HEK293 (cell line): Measurements from ENCODE around the gene NOL9.

Experiments used
- EGR2 ChIP-seq: fragments of 450-650 bp; formaldehyde crosslinking; IDR thresholded peaks from 2 replicates; pipeline ENCODE4 v1.5.1; 2016; ENCODE audit warnings: low read depth, missing biosample characterization, missing genetic modification characterization
- GFI1B ChIP-seq: fragments of 450-650 bp; formaldehyde crosslinking; IDR thresholded peaks from 2 replicates; pipeline ENCODE4 v1.5.1; 2016; ENCODE audit warnings: missing biosample characterization, missing genetic modification characterization
- KLF16 ChIP-seq: fragments of 450-650 bp; formaldehyde crosslinking; IDR thresholded peaks from 2 replicates; pipeline ENCODE4 v1.5.1; 2017; ENCODE audit warnings: missing biosample characterization, missing genetic modification characterization
- KLF7 ChIP-seq: fragments of 450-650 bp; formaldehyde crosslinking; IDR thresholded peaks from 2 replicates; pipeline ENCODE4 v1.5.1; 2016; ENCODE audit warnings: missing biosample characterization, missing genetic modification characterization, borderline replicate concordance
- MYNN ChIP-seq: fragments of 450-650 bp; formaldehyde crosslinking; IDR thresholded peaks from 2 replicates; pipeline ENCODE4 v1.5.1; 2016; ENCODE audit warnings: missing biosample characterization, missing genetic modification characterization, borderline replicate concordance
- PRDM6 ChIP-seq: fragments of 450-650 bp; formaldehyde crosslinking; IDR thresholded peaks from 2 replicates; pipeline ENCODE4 v1.5.1; 2017; ENCODE audit warnings: missing biosample characterization, missing genetic modification characterization
- SCRT2 ChIP-seq: fragments of 450-650 bp; formaldehyde crosslinking; IDR thresholded peaks from 2 replicates; pipeline ENCODE4 v1.5.1; 2016; ENCODE audit warnings: missing biosample characterization, missing genetic modification characterization
- SP3 ChIP-seq: fragments of 450-650 bp; formaldehyde crosslinking; IDR thresholded peaks from 2 replicates; pipeline ENCODE4 v1.5.1; 2016; ENCODE audit warnings: missing biosample characterization, missing genetic modification characterization
- TCF7L2 ChIP-seq: IDR thresholded peaks from 2 replicates; pipeline ENCODE4 v1.6.1; 2011; ENCODE audit warnings: low read depth, mild to moderate bottlenecking, inconsistent platforms, low read length, moderate library complexity, borderline replicate concordance
- ZBTB10 ChIP-seq: fragments of 450-650 bp; formaldehyde crosslinking; IDR thresholded peaks from 2 replicates; pipeline ENCODE4 v1.5.1; 2016; ENCODE audit warnings: missing biosample characterization, missing genetic modification characterization
- ZBTB11 ChIP-seq: fragments of 450-650 bp; formaldehyde crosslinking; conservative IDR thresholded peaks from 2 replicates; pipeline ENCODE4 v1.5.1; 2016; ENCODE audit warnings: low read depth, missing biosample characterization, missing genetic modification characterization
- ZFP37 ChIP-seq: fragments of 450-650 bp; formaldehyde crosslinking; IDR thresholded peaks from 2 replicates; pipeline ENCODE4 v1.5.1; 2016; ENCODE audit warnings: missing biosample characterization, missing genetic modification characterization
- ZNF121 ChIP-seq: fragments of 450-650 bp; formaldehyde crosslinking; IDR thresholded peaks from 2 replicates; pipeline ENCODE4 v1.5.1; 2016; ENCODE audit warnings: missing biosample characterization, missing genetic modification characterization
- ZNF211 ChIP-seq: fragments of 450-650 bp; formaldehyde crosslinking; IDR thresholded peaks from 2 replicates; pipeline ENCODE4 v1.5.1; 2016; ENCODE audit warnings: low read depth, missing biosample characterization, missing genetic modification characterization
- ZNF248 ChIP-seq: fragments of 450-650 bp; formaldehyde crosslinking; IDR thresholded peaks from 2 replicates; pipeline ENCODE4 v1.5.1; 2017; ENCODE audit warnings: missing biosample characterization, missing genetic modification characterization
- ZNF274 ChIP-seq, 2 experiments: fragments of 200-500 bp in 1 of 2; fragments of 450-650 bp in 1 of 2; sonication (Bioruptor generic) in 1 of 2; formaldehyde crosslinking in 1 of 2; IDR thresholded peaks; 2 replicates each; pipeline versions ENCODE4 v1.5.1 to v1.6.1; 2014 to 2016; ENCODE audit warnings: borderline replicate concordance in 1 of 2, inconsistent platforms in 1 of 2, low read length in 1 of 2, missing biosample characterization in 1 of 2, missing genetic modification characterization in 1 of 2
- ZNF324 ChIP-seq: fragments of 450-650 bp; formaldehyde crosslinking; IDR thresholded peaks from 2 replicates; pipeline ENCODE4 v1.5.1; 2016; ENCODE audit warnings: missing biosample characterization, missing genetic modification characterization
- ZNF433 ChIP-seq: fragments of 450-650 bp; formaldehyde crosslinking; IDR thresholded peaks from 2 replicates; pipeline ENCODE4 v1.5.1; 2016; ENCODE audit warnings: missing biosample characterization, missing genetic modification characterization, low read depth
- ZNF473 ChIP-seq: fragments of 450-650 bp; formaldehyde crosslinking; IDR thresholded peaks from 2 replicates; pipeline ENCODE4 v1.5.1; 2017; ENCODE audit warnings: missing biosample characterization, missing genetic modification characterization
- ZNF514 ChIP-seq: fragments of 450-650 bp; formaldehyde crosslinking; IDR thresholded peaks from 2 replicates; pipeline ENCODE4 v1.5.1; 2016; ENCODE audit warnings: missing biosample characterization, missing genetic modification characterization
- ZNF624 ChIP-seq: fragments of 450-650 bp; formaldehyde crosslinking; IDR thresholded peaks from 2 replicates; pipeline ENCODE4 v1.5.1; 2017; ENCODE audit warnings: missing biosample characterization, missing genetic modification characterization
- ZNF677 ChIP-seq: fragments of 450-650 bp; IDR thresholded peaks from 2 replicates; pipeline ENCODE4 v1.5.0; 2018; ENCODE audit warnings: missing biosample characterization, mild to moderate bottlenecking, missing genetic modification characterization, moderate library complexity
- ZNF830 ChIP-seq: fragments of 450-650 bp; IDR thresholded peaks from 2 replicates; pipeline ENCODE4 v1.5.0; 2018; ENCODE audit warnings: missing biosample characterization, missing genetic modification characterization, low read depth, mild to moderate bottlenecking, moderate library complexity
- ZNF837 ChIP-seq: fragments of 450-650 bp; formaldehyde crosslinking; IDR thresholded peaks from 2 replicates; pipeline ENCODE4 v1.5.1; 2016; ENCODE audit warnings: missing biosample characterization, missing genetic modification characterization
- ZSCAN16 ChIP-seq: fragments of 450-650 bp; formaldehyde crosslinking; IDR thresholded peaks from 2 replicates; pipeline ENCODE4 v1.5.1; 2016; ENCODE audit warnings: missing biosample characterization, missing genetic modification characterization
- ZSCAN4 ChIP-seq: fragments of 450-650 bp; formaldehyde crosslinking; IDR thresholded peaks from 2 replicates; pipeline ENCODE4 v1.5.1; 2017; ENCODE audit warnings: missing biosample characterization, missing genetic modification characterization
- TF ChIP-seq, protein P1 (sequence below): fragments of 450-650 bp; formaldehyde crosslinking; IDR thresholded peaks from 2 replicates; pipeline ENCODE4 v1.5.1; 2016; ENCODE audit warnings: missing biosample characterization, missing genetic modification characterization, borderline replicate concordance
- TF ChIP-seq, protein P2 (sequence below): IDR thresholded peaks from 2 replicates; pipeline ENCODE4 v1.6.1; 2011; ENCODE audit warnings: mild to moderate bottlenecking, low read depth, low read length, borderline replicate concordance

The NOL9 gene

DNA sequence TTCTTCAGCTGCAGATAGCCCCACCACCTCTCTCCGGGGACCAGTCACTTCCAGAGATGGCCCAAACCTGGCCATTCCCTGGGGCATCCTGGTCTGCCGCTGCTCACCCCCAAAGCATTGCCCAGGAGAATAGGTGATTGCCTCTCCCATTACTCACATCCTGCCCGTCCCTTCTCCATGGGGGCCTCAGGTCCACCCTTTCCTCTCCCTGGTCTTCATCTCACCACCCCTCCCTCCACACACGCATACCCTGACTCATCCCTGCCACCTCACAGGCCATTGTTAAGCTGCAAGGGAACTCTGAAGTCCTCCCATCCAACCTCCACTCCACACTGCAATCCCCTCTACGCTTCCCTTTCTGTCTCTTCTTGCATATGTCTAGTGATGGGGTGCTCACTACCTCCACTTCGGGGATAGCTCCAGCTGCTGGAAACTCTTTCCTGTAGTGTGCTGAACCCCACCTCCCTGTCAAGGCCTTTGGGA lies 62.8 kb downstream of the NOL9 start, which contains the start of gene PLEKHG5 (continued):
- TF ChIP-seq ZBTB10 (tag by site-specific recombination) (no peak; the same call in none of the 2 replicates), ZSCAN16 (tag by site-specific recombination) (no peak), ZBTB11 (no peak), TCF7L2 (no peak), KLF7 (no peak), KLF16 (tag by site-specific recombination) (no peak), ZNF248 (tag by site-specific recombination) (no peak), SCRT2 (tag by site-specific recombination) (no peak), ZNF324 (tag by site-specific recombination) (0 out of 2 replicates have a peak, but pooled peaks have one; percentile 54), ZNF837 (no peak), MYNN (no peak), ZSCAN4 (tag by site-specific recombination) (no peak), ZNF121 (tag by site-specific recombination) (no peak), ZNF677 (no peak), ZFP37 (no peak), SP3 (peak; percentile 32), ZNF274 (IDR thresholded peaks at IDR 0.05; ENCODE audit: low read length) (no peak), ZNF274 (tag by site-specific recombination; IDR thresholded peaks at IDR 0.05; ENCODE audit: borderline replicate concordance) (no peak), EGR2 (tag by site-specific recombination) (no peak), GFI1B (tag by site-specific recombination) (no peak), ZNF514 (no peak), PRDM6 (tag by site-specific recombination) (no peak), ZNF473 (tag by site-specific recombination) (no peak), ZNF433 (tag by site-specific recombination) (no peak), ZNF211 (tag by site-specific recombination) (no peak), ZNF624 (tag by site-specific recombination) (no peak), ZNF830 (tag by site-specific recombination) (no peak)
- TF ChIP-seq, protein P1, sequence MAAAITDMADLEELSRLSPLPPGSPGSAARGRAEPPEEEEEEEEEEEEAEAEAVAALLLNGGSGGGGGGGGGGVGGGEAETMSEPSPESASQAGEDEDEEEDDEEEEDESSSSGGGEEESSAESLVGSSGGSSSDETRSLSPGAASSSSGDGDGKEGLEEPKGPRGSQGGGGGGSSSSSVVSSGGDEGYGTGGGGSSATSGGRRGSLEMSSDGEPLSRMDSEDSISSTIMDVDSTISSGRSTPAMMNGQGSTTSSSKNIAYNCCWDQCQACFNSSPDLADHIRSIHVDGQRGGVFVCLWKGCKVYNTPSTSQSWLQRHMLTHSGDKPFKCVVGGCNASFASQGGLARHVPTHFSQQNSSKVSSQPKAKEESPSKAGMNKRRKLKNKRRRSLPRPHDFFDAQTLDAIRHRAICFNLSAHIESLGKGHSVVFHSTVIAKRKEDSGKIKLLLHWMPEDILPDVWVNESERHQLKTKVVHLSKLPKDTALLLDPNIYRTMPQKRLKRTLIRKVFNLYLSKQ (tag by site-specific recombination): no peak
- TF ChIP-seq, protein P2, sequence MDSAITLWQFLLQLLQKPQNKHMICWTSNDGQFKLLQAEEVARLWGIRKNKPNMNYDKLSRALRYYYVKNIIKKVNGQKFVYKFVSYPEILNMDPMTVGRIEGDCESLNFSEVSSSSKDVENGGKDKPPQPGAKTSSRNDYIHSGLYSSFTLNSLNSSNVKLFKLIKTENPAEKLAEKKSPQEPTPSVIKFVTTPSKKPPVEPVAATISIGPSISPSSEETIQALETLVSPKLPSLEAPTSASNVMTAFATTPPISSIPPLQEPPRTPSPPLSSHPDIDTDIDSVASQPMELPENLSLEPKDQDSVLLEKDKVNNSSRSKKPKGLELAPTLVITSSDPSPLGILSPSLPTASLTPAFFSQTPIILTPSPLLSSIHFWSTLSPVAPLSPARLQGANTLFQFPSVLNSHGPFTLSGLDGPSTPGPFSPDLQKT: no peak
